ENCODE results near the gene GNPTAB.

GNPTAB gene

DNA sequence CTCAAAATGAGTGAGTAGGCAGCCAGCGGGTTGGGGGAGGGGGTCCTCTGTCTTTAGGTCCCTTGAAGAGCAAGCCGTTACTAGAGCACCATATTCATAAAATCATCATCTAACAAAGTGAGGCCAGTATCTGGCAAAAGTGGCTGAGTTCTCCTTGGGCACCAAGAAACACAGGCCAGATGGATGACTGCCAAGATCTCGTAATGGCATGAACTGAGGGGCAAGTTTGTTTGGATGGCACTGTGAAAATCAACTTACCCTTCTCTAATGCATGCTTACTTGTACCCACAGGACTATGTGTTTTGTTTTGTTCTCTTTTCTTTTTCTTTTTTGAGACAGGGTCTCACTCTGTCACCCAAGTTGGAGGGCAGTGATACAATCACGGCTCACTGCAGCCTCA, 41.6 kb downstream of the GNPTAB start:
- no peak overlapping the region for H3K9ac ChIP-seq
- H2AFZ ChIP-seq = no peak overlapping the region
- no peak overlapping the region for H3K27ac ChIP-seq
- no peaks in the 10 kb centered on the region for H3K36me3 ChIP-seq (ENCODE audit: control insufficient read depth, insufficient read depth, low read length)
- no peak overlapping the region for H3K4me2 ChIP-seq (ENCODE audit: low read length)
- TF ChIP-seq, protein P1, sequence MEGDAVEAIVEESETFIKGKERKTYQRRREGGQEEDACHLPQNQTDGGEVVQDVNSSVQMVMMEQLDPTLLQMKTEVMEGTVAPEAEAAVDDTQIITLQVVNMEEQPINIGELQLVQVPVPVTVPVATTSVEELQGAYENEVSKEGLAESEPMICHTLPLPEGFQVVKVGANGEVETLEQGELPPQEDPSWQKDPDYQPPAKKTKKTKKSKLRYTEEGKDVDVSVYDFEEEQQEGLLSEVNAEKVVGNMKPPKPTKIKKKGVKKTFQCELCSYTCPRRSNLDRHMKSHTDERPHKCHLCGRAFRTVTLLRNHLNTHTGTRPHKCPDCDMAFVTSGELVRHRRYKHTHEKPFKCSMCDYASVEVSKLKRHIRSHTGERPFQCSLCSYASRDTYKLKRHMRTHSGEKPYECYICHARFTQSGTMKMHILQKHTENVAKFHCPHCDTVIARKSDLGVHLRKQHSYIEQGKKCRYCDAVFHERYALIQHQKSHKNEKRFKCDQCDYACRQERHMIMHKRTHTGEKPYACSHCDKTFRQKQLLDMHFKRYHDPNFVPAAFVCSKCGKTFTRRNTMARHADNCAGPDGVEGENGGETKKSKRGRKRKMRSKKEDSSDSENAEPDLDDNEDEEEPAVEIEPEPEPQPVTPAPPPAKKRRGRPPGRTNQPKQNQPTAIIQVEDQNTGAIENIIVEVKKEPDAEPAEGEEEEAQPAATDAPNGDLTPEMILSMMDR (IDR thresholded peaks at IDR 0.05) = no peak
- no peaks in the 10 kb centered on the region for H3K79me2 ChIP-seq
- H3K4me1 ChIP-seq = peaks cover 7% of the 10 kb centered on the region
- no peaks in the 10 kb centered on the region for H3K9me3 ChIP-seq (ENCODE audit: control insufficient read depth, low read length)
- no peak overlapping the region for H3K4me3 ChIP-seq (ENCODE audit: low read depth, low read length)
- no peaks in the 10 kb centered on the region for H3K27me3 ChIP-seq (ENCODE audit: control insufficient read depth, insufficient read depth, low read length)

DNA sequence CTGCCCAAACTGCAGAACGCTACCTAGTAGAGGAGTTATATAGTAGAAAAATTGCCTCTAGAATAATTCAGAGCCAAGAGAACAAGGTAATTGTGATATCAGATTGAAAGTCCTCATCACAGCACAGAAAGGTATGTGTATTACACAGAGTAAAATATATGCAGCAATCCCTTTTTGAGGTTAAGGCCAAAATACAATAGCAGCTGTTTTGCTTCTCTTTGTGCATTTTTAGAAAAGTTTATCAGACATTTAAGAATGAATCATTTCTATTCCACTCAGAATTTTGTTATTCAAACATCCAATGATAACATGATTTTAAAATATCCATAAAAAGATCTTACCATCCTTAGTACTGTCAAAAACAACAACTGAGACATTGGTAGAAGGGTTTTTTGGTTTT, 45.1 kb downstream of the GNPTAB start:
- no peak overlapping the region for H2AFZ ChIP-seq
- no peaks in the 10 kb centered on the region for H3K27me3 ChIP-seq (ENCODE audit: control insufficient read depth, insufficient read depth, low read length)
- no peak overlapping the region for H3K27ac ChIP-seq
- H3K79me2 ChIP-seq = no peaks in the 10 kb centered on the region
- no peak overlapping the region for H3K9ac ChIP-seq
- H3K9me3 ChIP-seq (ENCODE audit: control insufficient read depth, low read length) = no peaks in the 10 kb centered on the region
- H3K4me1 ChIP-seq = no peaks in the 10 kb centered on the region
- no peak overlapping the region for H3K4me3 ChIP-seq (ENCODE audit: low read depth, low read length)
- no peak overlapping the region for H3K4me2 ChIP-seq (ENCODE audit: low read length)
- no peaks in the 10 kb centered on the region for H3K36me3 ChIP-seq (ENCODE audit: control insufficient read depth, insufficient read depth, low read length)
- TF ChIP-seq, protein P1 (IDR thresholded peaks at IDR 0.05) = no peak

DNA sequence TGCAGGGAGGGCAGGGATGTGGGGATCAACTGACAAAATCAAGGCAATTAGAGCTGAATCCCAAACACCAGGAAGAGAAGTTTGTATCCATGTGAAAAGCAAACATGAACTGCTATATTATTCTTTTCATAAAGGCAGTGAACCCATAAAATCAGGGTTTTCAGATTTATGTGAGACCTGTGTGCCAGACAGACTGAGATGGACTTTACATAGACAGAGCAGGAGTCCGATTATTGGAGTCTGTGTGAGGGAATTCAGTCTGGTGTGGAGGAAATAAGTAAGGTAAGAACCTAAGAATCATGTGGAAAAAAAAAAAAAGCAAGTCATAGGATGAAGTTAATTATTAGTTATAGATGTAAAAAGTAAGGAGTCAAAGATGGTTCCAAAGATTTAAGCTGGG, 46.4 kb downstream of the GNPTAB start:
- Histone ChIP-seq H3K27me3 (ENCODE audit: control insufficient read depth, insufficient read depth, low read length) (no peaks in the 10 kb centered on the region), H3K9ac (no peak overlapping the region), H3K4me3 (ENCODE audit: low read depth, low read length) (no peak overlapping the region), H3K79me2 (no peaks in the 10 kb centered on the region), H3K9me3 (ENCODE audit: control insufficient read depth, low read length) (no peaks in the 10 kb centered on the region), H3K4me1 (no peaks in the 10 kb centered on the region), H3K36me3 (ENCODE audit: control insufficient read depth, insufficient read depth, low read length) (no peaks in the 10 kb centered on the region), H3K27ac (no peak overlapping the region), H3K4me2 (ENCODE audit: low read length) (no peak overlapping the region), H2AFZ (no peak overlapping the region)
- TF ChIP-seq, protein P1 (IDR thresholded peaks at IDR 0.05) = no peak

DNA sequence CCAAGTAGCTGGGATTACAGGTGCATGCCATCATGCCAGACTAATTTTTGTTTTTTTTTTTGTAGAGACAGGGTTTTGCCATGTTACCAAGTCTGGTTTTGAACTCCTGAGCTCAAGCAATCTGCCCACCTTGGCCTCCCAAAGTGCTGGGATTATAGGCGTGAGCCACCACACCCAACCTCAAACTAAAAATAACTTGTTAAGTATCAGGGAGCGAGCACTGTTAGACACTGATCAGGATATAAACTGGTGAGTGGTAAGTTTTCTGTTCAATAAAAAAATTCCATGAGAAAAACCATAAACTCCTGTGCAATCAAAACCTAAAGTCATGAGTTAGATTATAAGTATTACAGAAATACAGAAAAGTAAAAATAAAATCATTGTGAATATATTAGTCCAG, 46.9 kb downstream of the GNPTAB start:
- H3K9ac ChIP-seq = no peak overlapping the region

DNA sequence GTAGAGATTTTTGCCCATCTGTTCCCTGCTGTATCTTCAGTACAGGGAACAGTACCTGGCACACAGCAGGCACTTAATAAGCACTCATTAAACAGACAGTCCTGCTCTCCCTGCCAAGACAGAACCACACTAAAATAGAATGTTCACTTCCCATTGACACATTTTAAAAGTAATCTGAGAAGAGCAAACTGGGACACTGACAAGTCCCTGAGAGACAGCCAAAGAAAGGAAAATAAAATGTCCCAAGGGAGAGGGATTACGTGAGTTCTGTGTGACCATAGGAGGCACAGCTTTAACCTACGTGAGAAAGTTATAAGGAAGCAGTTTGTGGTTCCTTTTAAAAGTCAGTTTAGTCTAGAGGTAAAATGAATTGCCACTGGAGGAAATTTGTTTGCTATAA, 47.6 kb downstream of the GNPTAB start:
- H2AFZ ChIP-seq = no peak overlapping the region
- no peak overlapping the region for H3K27ac ChIP-seq
- peaks cover 2% of the 10 kb centered on the region for H3K4me1 ChIP-seq
- TF ChIP-seq, protein P1 (IDR thresholded peaks at IDR 0.05) = no peak
- no peaks in the 10 kb centered on the region for H3K36me3 ChIP-seq (ENCODE audit: control insufficient read depth, insufficient read depth, low read length)
- no peaks in the 10 kb centered on the region for H3K27me3 ChIP-seq (ENCODE audit: control insufficient read depth, insufficient read depth, low read length)
- no peaks in the 10 kb centered on the region for H3K79me2 ChIP-seq
- H3K4me2 ChIP-seq (ENCODE audit: low read length) = no peak overlapping the region
- no peak overlapping the region for H3K9ac ChIP-seq
- H3K9me3 ChIP-seq (ENCODE audit: control insufficient read depth, low read length) = no peaks in the 10 kb centered on the region
- no peak overlapping the region for H3K4me3 ChIP-seq (ENCODE audit: low read depth, low read length)

More for the DNA sequence above, 46.9 kb downstream of the GNPTAB start:
- H3K4me1 ChIP-seq = no peaks in the 10 kb centered on the region
- H3K79me2 ChIP-seq = no peaks in the 10 kb centered on the region
- H3K36me3 ChIP-seq (ENCODE audit: control insufficient read depth, insufficient read depth, low read length) = no peaks in the 10 kb centered on the region
- no peak overlapping the region for H3K27ac ChIP-seq
- no peak overlapping the region for H3K4me2 ChIP-seq (ENCODE audit: low read length)
- H3K27me3 ChIP-seq (ENCODE audit: control insufficient read depth, insufficient read depth, low read length) = no peaks in the 10 kb centered on the region
- H3K9me3 ChIP-seq (ENCODE audit: control insufficient read depth, low read length) = no peaks in the 10 kb centered on the region
- no peak overlapping the region for H3K4me3 ChIP-seq (ENCODE audit: low read depth, low read length)
- TF ChIP-seq, protein P1 (IDR thresholded peaks at IDR 0.05) = no peak
- no peak overlapping the region for H2AFZ ChIP-seq
